ENCODE measurements around the gene ACTBL2. TPM values are rescaled to one million over a fixed set of nuclear protein-coding genes. Genes with fewer than 3 reads are reported as not detected.

The ACTBL2 gene
- total and polyA plus RNA-seq, 2 of the 13 experiments (the other 11 are each of a cell fraction or from before 2014, with no cell fraction given): not detected

GRCh38 chr5:57531333-57531732, 48.7 kb upstream of the ACTBL2 start (continued):
- TF ChIP-seq, protein P1, sequence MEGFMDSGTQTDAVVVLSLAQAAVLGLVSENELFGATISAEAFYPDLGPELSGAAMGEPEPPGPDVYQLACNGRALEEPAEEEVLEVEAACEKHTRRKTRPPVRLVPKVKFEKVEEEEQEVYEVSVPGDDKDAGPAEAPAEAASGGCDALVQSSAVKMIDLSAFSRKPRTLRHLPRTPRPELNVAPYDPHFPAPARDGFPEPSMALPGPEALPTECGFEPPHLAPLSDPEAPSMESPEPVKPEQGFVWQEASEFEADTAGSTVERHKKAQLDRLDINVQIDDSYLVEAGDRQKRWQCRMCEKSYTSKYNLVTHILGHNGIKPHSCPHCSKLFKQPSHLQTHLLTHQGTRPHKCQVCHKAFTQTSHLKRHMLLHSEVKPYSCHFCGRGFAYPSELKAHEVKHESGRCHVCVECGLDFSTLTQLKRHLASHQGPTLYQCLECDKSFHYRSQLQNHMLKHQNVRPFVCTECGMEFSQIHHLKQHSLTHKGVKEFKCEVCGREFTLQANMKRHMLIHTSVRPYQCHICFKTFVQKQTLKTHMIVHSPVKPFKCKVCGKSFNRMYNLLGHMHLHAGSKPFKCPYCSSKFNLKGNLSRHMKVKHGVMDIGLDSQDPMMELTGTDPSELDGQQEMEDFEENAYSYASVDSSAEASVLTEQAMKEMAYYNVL (CRISPR knock-in tag; IDR thresholded peaks at IDR 0.05; ENCODE audit: borderline replicate concordance): no peak
- TF ChIP-seq, protein P2, sequence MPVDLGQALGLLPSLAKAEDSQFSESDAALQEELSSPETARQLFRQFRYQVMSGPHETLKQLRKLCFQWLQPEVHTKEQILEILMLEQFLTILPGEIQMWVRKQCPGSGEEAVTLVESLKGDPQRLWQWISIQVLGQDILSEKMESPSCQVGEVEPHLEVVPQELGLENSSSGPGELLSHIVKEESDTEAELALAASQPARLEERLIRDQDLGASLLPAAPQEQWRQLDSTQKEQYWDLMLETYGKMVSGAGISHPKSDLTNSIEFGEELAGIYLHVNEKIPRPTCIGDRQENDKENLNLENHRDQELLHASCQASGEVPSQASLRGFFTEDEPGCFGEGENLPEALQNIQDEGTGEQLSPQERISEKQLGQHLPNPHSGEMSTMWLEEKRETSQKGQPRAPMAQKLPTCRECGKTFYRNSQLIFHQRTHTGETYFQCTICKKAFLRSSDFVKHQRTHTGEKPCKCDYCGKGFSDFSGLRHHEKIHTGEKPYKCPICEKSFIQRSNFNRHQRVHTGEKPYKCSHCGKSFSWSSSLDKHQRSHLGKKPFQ (CRISPR knock-in tag; IDR thresholded peaks at IDR 0.05; ENCODE audit: insufficient replicate concordance): no peak

DNA sequence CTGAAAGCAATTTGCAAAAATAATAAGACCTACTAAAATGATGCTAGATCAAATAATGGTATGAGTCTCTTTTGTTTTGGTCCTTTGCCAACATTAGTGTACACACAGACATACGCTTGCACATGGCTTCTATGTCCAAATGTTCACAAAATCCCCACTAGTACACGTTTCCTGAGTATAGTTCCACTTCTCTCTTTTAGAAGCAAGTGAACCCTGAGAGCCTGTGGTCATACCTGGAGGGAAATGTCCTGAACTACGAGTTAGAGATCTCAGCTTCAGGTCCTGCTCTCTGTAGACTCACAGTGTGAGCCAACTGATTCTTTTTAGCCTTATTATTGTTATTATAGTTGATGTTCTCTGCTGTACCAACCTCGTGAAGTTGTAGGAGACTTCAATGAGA, 47.3 kb upstream of the ACTBL2 start:
- FAIRE-seq: no peak
- no peak for DNase-seq (ENCODE audit: low spot score)

More for the DNA sequence above, 47.3 kb upstream of the ACTBL2 start:
- H3K4me2 ChIP-seq (ENCODE audit: low read depth, low read length): no peak overlapping the region
- intact Hi-C loops (cut with micrococcal nuclease; ENCODE audit: unreplicated experiment) (no loop called here), in situ Hi-C loops (cut with HindIII; ENCODE audit: extremely low pct_ligation_motif_present, low pct_unique_long_range_greater_than_20kb) (no loop called here)
- no peaks in the 10 kb centered on the region for H4K20me1 ChIP-seq (ENCODE audit: insufficient read depth, low read length)
- POLR2A ChIA-PET: no interaction called here
- ATAC-seq: no peak
- H3K9ac ChIP-seq (ENCODE audit: insufficient read depth, low read depth, low read length): no peak overlapping the region
- WGBS (ENCODE audit: low lambda C conversion rate): 0% methylated on average over 4 of the region's 4 CpGs
- no peaks in the 10 kb centered on the region for H3K9me3 ChIP-seq (ENCODE audit: low read length)
- no TSS peak for BruUV-seq (replicated peaks)
- H3K27me3 ChIP-seq (ENCODE audit: control insufficient read depth in 1 of 2, insufficient read depth in 2 of 2, low read length in 2 of 2): no peaks in the 10 kb centered on the region
- no peaks in the 10 kb centered on the region for H3K79me2 ChIP-seq (ENCODE audit: insufficient read depth, low read length)
- H2AFZ ChIP-seq (ENCODE audit: low read length): no peak overlapping the region
- no peaks in the 10 kb centered on the region for H3K36me3 ChIP-seq (replicated peaks in 1 of 2; ENCODE audit: control insufficient read depth in 1 of 2, insufficient read depth in 2 of 2, low read length in 2 of 2)
- no peak overlapping the region for H3K4me3 ChIP-seq (replicated peaks in 1 of 3; ENCODE audit: insufficient read depth in 1 of 3, low read depth in 2 of 3, low read length in 3 of 3)
- no peak for TF ChIP-seq NCOA1 (CRISPR knock-in tag; IDR thresholded peaks at IDR 0.05)
- CTCF ChIA-PET (ENCODE audit: low intra/inter-chr PET ratio, low total read pairs): no interaction called here
- no peak overlapping the region for H3K27ac ChIP-seq (ENCODE audit: extremely low read length, insufficient read depth, low read length)
- no peaks in the 10 kb centered on the region for H3K4me1 ChIP-seq (ENCODE audit: insufficient read depth, low read length)

Data from HepG2 (cell line).